CD4-positive, CD25-positive, alpha-beta regulatory T cell (primary cell): ENCODE measurements around the gene TMEM245. TPM values are rescaled to one million over a fixed set of nuclear protein-coding genes. Genes with fewer than 3 reads are reported as not detected.
"Not testable (repeated sequence)": the region's sequence is repeated elsewhere in the genome, so short reads cannot be mapped to it uniquely, and the experiment has no call there.

Experiments
- ATAC-seq, 2 donors: fragments of 150-1000 bp; cut with Tn5 transposase; one replicate each; pipeline ENCODE4 v1.10.0; 2021; ENCODE audit warnings: low read depth in 2 of 2, moderate number of reproducible peaks in 2 of 2, moderate library complexity in 1 of 2
- DNase-seq, 3 donors: peaks; one replicate each; pipeline versions ENCODE4 v3.0.0 to v3.0.0-alpha.2; 2012 to 2022; ENCODE audit warnings: mixed read lengths in 1 of 3
- H3K27ac ChIP-seq: one replicate; pipeline ENCODE4 v1.7.0; 2013; ENCODE audit warnings: mild to moderate bottlenecking, low read length; ENCODE audit not compliant: insufficient read depth, poor library complexity, severe bottlenecking
- H3K27me3 ChIP-seq: one replicate; pipeline ENCODE4 v1.7.0; 2013; ENCODE audit warnings: low read length; ENCODE audit not compliant: control insufficient read depth, insufficient read depth
- H3K36me3 ChIP-seq: one replicate; pipeline ENCODE4 v1.7.0; 2013; ENCODE audit warnings: mild to moderate bottlenecking, low read length, moderate library complexity; ENCODE audit not compliant: control insufficient read depth, insufficient read depth
- H3K4me1 ChIP-seq: 2 replicates; pipeline ENCODE4 v1.7.0; 2013; ENCODE audit warnings: mild to moderate bottlenecking, low read length; ENCODE audit not compliant: insufficient read depth, control insufficient read depth, poor library complexity, severe bottlenecking
- H3K4me3 ChIP-seq: one replicate; pipeline ENCODE4 v1.7.0; 2013; ENCODE audit warnings: low read depth, mild to moderate bottlenecking, low read length, moderate library complexity
- H3K9me3 ChIP-seq, 2 experiments: 1 replicate in 1 of 2; 2 replicates in 1 of 2; pipeline ENCODE4 v1.7.0; 2013; ENCODE audit warnings: low read length in 2 of 2, mild to moderate bottlenecking in 1 of 2, moderate library complexity in 1 of 2; ENCODE audit not compliant: control insufficient read depth in 2 of 2
- H3K27ac Mint-ChIP-seq, 3 donors: one replicate each; pipeline ENCODE4 v1.8.0; 2020 to 2022; ENCODE audit warnings: mild to moderate bottlenecking in 3 of 3, mixed read lengths in 3 of 3, moderate library complexity in 2 of 3
- H3K27me3 Mint-ChIP-seq: one replicate; pipeline ENCODE4 v1.8.0; 2022; ENCODE audit warnings: mild to moderate bottlenecking, mixed read lengths
- H3K36me3 Mint-ChIP-seq: one replicate; pipeline ENCODE4 v1.8.0; 2020; ENCODE audit warnings: mixed read lengths
- H3K4me1 Mint-ChIP-seq, 4 donors: one replicate each; pipeline ENCODE4 v1.8.0; 2020 to 2022; ENCODE audit warnings: mixed read lengths in 4 of 4, mild to moderate bottlenecking in 1 of 4
- H3K4me3 Mint-ChIP-seq, 4 donors: one replicate each; pipeline ENCODE4 v1.8.0; 2020 to 2022; ENCODE audit warnings: mild to moderate bottlenecking in 4 of 4, mixed read lengths in 4 of 4, moderate library complexity in 3 of 4
- H3K9me3 Mint-ChIP-seq, 7 donors: one replicate each; pipeline ENCODE4 v1.8.0; 2020 to 2022; ENCODE audit warnings: mixed read lengths in 7 of 7, mild to moderate bottlenecking in 3 of 7, moderate library complexity in 2 of 7
- polyA plus RNA-seq, 4 donors: library from polyadenylated mRNA; unstranded; fragments of 300-500 nt; fragmentation: Illumina TruSeq; gene quantifications; one replicate each; pipeline ENCODE4 v1.2.3, GENCODE V29; 2021
- total RNA-seq: library from RNA; stranded (reverse); gene quantifications from one replicate; pipeline ENCODE4 v1.2.3, GENCODE V29; 2022

The TMEM245 gene
- total and polyA plus RNA-seq, 5 donors from 2014 or later, result 22.6 to 36.9 (median 29.5) TPM

- no peak for DNase-seq
- Mint-ChIP-seq H3K27ac (no peak overlapping the region), H3K36me3 (peaks cover 24% of the 10 kb centered on the region), H3K9me3 (no peaks in the 10 kb centered on the region), H3K27me3 (no peaks in the 10 kb centered on the region), H3K4me1 (peaks cover 0 to 11% (median 2%) of the 10 kb centered on the region in 4 donors), H3K4me3 (no peak overlapping the region)
- H3K9me3 ChIP-seq, result no peaks in the 10 kb centered on the region
- H3K27ac ChIP-seq, result no peak overlapping the region
- no peak for ATAC-seq
- H3K36me3 ChIP-seq, result peaks cover 84% of the 10 kb centered on the region
- no peak overlapping the region for H3K4me3 ChIP-seq
- H3K27me3 ChIP-seq, result no peaks in the 10 kb centered on the region
- H3K4me1 ChIP-seq, result no peaks in the 10 kb centered on the region
Measured at GRCh38 chr9:109068764-109069163, 51.0 kb downstream of the TMEM245 start.

- ATAC-seq (no peak), DNase-seq (no peak)
- Mint-ChIP-seq H3K36me3 (peaks cover 28% of the 10 kb centered on the region), H3K4me3 (no peak overlapping the region), H3K27me3 (no peaks in the 10 kb centered on the region), H3K27ac (no peak overlapping the region), H3K9me3 (no peaks in the 10 kb centered on the region), H3K4me1 (peaks cover 0 to 15% (median 3%) of the 10 kb centered on the region in 4 donors)
- no peak overlapping the region for H3K27ac ChIP-seq
- H3K4me3 ChIP-seq, result no peak overlapping the region
- no peaks in the 10 kb centered on the region for H3K9me3 ChIP-seq
- no peaks in the 10 kb centered on the region for H3K27me3 ChIP-seq
- H3K4me1 ChIP-seq, result no peaks in the 10 kb centered on the region
- H3K36me3 ChIP-seq, result peaks cover 80% of the 10 kb centered on the region
Measured at GRCh38 chr9:109064963-109065702, 54.6 kb downstream of the TMEM245 start.

GRCh38 chr9:109063760-109064159 lies 56.0 kb downstream of the TMEM245 start:
- peaks cover 78% of the 10 kb centered on the region for H3K36me3 ChIP-seq
- DNase-seq (no peak), ATAC-seq (no peak)
- no peak overlapping the region for H3K4me3 ChIP-seq
- no peaks in the 10 kb centered on the region for H3K27me3 ChIP-seq
- no peak overlapping the region for H3K27ac Mint-ChIP-seq
- H3K27me3 Mint-ChIP-seq, result no peaks in the 10 kb centered on the region
- H3K4me1 ChIP-seq, result no peaks in the 10 kb centered on the region
- H3K9me3 ChIP-seq, result no peaks in the 10 kb centered on the region
- H3K27ac ChIP-seq, result no peak overlapping the region
- H3K9me3 Mint-ChIP-seq, result no peaks in the 10 kb centered on the region
- no peak overlapping the region for H3K4me3 Mint-ChIP-seq
- peaks cover 34% of the 10 kb centered on the region for H3K36me3 Mint-ChIP-seq
- peaks cover 0 to 15% (median 3%) of the 10 kb centered on the region in 4 donors for H3K4me1 Mint-ChIP-seq

- DNase-seq (no peak), ATAC-seq (no peak)
- no peak overlapping the region for H3K27ac Mint-ChIP-seq
- no peak overlapping the region for H3K4me3 Mint-ChIP-seq
- Histone ChIP-seq H3K27me3 (no peaks in the 10 kb centered on the region), H3K4me3 (no peak overlapping the region), H3K36me3 (peaks cover 74% of the 10 kb centered on the region), H3K27ac (no peak overlapping the region), H3K9me3 (no peaks in the 10 kb centered on the region), H3K4me1 (no peaks in the 10 kb centered on the region)
- H3K4me1 Mint-ChIP-seq, result peaks cover 0 to 15% (median 2%) of the 10 kb centered on the region in 4 donors
- H3K27me3 Mint-ChIP-seq, result no peaks in the 10 kb centered on the region
- no peaks in the 10 kb centered on the region for H3K9me3 Mint-ChIP-seq
- peaks cover 29% of the 10 kb centered on the region for H3K36me3 Mint-ChIP-seq
Measured at GRCh38 chr9:109062543-109062942, 57.2 kb downstream of the TMEM245 start.

GRCh38 chr9:109060191-109060590 lies 59.6 kb downstream of the TMEM245 start:
- peaks cover 0 to 17% (median 3%) of the 10 kb centered on the region in 4 donors for H3K4me1 Mint-ChIP-seq
- Histone ChIP-seq H3K9me3 (no peaks in the 10 kb centered on the region), H3K36me3 (peaks cover 77% of the 10 kb centered on the region), H3K4me1 (no peaks in the 10 kb centered on the region), H3K4me3 (no peak overlapping the region), H3K27ac (no peak overlapping the region), H3K27me3 (no peaks in the 10 kb centered on the region)
- ATAC-seq (no peak), DNase-seq (no peak)
- H3K4me3 Mint-ChIP-seq, result no peak overlapping the region
- H3K9me3 Mint-ChIP-seq, result no peaks in the 10 kb centered on the region
- H3K27ac Mint-ChIP-seq, result no peak overlapping the region
- no peaks in the 10 kb centered on the region for H3K27me3 Mint-ChIP-seq
- peaks cover 34% of the 10 kb centered on the region for H3K36me3 Mint-ChIP-seq

DNA sequence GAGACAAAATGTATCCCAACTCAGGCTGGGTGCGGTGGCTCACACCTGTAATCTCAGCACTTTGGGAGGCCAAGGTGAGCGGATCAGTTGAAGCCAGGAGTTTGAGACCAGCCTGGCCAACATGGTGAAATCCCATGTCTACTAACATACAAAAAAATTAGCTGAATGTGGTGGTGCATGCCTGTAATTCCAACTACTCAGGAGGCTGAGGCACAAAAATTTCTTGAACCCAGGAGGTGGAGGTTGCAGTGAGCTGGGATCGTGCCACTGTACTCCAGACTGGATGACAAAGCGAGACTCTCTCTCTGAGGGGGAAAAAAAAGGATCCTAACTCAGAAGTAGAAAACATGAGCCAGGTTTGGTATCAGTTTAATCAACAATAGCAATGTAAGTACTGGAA lies 66.6 kb downstream of the TMEM245 start:
- H3K27ac ChIP-seq, H3K27me3 Mint-ChIP-seq, DNase-seq, H3K9me3 ChIP-seq, H3K27me3 ChIP-seq, H3K4me3 Mint-ChIP-seq, H3K4me1 ChIP-seq, ATAC-seq, H3K9me3 Mint-ChIP-seq, H3K4me3 ChIP-seq: not testable (repeated sequence)
- H3K27ac Mint-ChIP-seq, result peak overlapping the region in 2 of 3 donors; percentile 31 to 50
- peaks cover 0 to 13% (median 8%) of the 10 kb centered on the region in 4 donors for H3K4me1 Mint-ChIP-seq
- H3K36me3 ChIP-seq, result peaks cover 84% of the 10 kb centered on the region
- H3K36me3 Mint-ChIP-seq, result peaks cover 68% of the 10 kb centered on the region

GRCh38 chr9:109052416-109052815 lies 67.3 kb downstream of the TMEM245 start:
- Histone ChIP-seq H3K36me3 (peaks cover 90% of the 10 kb centered on the region), H3K4me1 (no peaks in the 10 kb centered on the region), H3K4me3 (no peak overlapping the region), H3K27ac (no peak overlapping the region), H3K27me3 (no peaks in the 10 kb centered on the region), H3K9me3 (no peaks in the 10 kb centered on the region)
- Mint-ChIP-seq H3K4me1 (peaks cover 0 to 13% (median 9%) of the 10 kb centered on the region in 4 donors), H3K27me3 (no peaks in the 10 kb centered on the region), H3K9me3 (no peaks in the 10 kb centered on the region), H3K36me3 (peaks cover 72% of the 10 kb centered on the region), H3K27ac (no peak overlapping the region), H3K4me3 (no peak overlapping the region)
- DNase-seq (no peak), ATAC-seq (no peak)

- Mint-ChIP-seq H3K36me3 (peaks cover 71% of the 10 kb centered on the region), H3K4me3 (no peak overlapping the region), H3K27ac (peak overlapping the region in 1 of 3 donors; percentile 45), H3K4me1 (peaks cover 0 to 17% (median 14%) of the 10 kb centered on the region in 4 donors), H3K27me3 (no peaks in the 10 kb centered on the region), H3K9me3 (no peaks in the 10 kb centered on the region)
- Histone ChIP-seq H3K9me3 (no peaks in the 10 kb centered on the region), H3K27ac (no peak overlapping the region), H3K36me3 (peaks cover 91% of the 10 kb centered on the region), H3K4me3 (no peak overlapping the region), H3K27me3 (no peaks in the 10 kb centered on the region), H3K4me1 (no peaks in the 10 kb centered on the region)
- DNase-seq, result no peak
- ATAC-seq, result no peak
Measured at GRCh38 chr9:109051733-109052132, 68.0 kb downstream of the TMEM245 start.
